Measurements from ENCODE around the gene APBA1.

DNA sequence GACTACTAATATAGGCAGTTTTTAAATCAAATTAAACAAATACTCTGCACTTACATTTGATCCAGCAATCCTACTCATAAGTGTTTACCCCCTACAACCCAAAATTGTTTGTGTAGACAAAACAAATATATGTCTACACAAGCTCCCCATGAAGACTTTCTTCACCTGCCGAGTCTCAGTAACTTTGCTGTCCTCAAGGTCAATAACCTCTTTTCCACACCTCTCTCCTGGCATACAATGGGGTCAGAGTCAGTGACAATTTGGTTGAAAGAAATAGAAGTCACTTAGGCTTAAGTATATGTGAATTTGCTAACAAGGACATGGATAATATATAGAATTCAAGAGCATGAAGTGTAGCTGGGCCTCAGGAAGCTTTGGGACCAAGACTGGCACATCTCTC is 29.1 kb downstream of the APBA1 start:
- TF ChIP-seq, protein P1, sequence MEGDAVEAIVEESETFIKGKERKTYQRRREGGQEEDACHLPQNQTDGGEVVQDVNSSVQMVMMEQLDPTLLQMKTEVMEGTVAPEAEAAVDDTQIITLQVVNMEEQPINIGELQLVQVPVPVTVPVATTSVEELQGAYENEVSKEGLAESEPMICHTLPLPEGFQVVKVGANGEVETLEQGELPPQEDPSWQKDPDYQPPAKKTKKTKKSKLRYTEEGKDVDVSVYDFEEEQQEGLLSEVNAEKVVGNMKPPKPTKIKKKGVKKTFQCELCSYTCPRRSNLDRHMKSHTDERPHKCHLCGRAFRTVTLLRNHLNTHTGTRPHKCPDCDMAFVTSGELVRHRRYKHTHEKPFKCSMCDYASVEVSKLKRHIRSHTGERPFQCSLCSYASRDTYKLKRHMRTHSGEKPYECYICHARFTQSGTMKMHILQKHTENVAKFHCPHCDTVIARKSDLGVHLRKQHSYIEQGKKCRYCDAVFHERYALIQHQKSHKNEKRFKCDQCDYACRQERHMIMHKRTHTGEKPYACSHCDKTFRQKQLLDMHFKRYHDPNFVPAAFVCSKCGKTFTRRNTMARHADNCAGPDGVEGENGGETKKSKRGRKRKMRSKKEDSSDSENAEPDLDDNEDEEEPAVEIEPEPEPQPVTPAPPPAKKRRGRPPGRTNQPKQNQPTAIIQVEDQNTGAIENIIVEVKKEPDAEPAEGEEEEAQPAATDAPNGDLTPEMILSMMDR (IDR thresholded peaks at IDR 0.05; ENCODE audit: low read depth, low read length, poor library complexity, severe bottlenecking) = no peak
- TF ChIP-seq EZH2phosphoT487 (IDR thresholded peaks at IDR 0.05; ENCODE audit: borderline replicate concordance, low read length) = no peak
